ENCODE measurements around the gene MYO18A. TPM values are rescaled to one million over a fixed set of nuclear protein-coding genes. Genes with fewer than 3 reads are reported as not detected.

MYO18A gene
- total RNA-seq, 1 donor from 2014 or later, result 42.4 TPM

DNA sequence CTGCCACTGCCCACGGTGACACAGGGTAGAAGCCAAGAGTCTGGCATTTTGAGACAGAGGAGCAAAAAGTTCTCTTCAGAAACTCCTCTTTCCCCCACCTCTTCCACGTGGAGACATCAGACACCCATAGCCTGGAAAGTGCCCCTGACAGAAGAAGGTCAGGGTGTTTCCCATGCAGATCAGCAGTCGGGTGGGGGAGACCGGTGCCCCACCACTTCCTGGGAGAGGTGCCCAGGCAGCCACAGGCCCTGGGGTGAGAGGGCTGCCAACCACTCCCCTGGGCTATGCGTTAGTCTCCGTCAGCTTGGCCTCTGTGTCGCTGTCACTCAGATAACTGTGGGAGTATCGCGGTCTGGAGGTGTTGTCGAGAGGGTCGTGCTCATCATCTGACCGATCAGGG is 105.7 kb downstream of the MYO18A start:
- no peak for DNase-seq

DNA sequence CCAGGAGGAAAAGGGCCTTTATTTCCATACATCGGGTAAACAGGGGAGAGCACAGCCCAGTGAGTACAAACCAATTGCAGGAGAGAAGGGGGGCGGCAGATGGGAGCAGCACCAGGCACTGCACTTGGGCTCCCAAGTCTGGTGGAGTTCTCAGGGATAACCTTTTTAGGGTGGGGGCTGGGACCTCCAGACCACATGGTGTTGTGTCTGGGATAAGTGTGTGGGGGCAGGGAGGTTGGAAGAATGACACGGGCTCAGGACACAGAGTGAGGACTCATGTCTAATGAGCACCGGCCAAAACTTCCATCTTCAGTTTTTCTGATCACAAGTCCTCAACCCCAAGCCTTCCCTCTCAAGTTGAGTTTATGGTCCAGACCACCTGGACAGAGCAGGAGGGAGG is 106.7 kb downstream of the MYO18A start:
- no peak for DNase-seq

DNA sequence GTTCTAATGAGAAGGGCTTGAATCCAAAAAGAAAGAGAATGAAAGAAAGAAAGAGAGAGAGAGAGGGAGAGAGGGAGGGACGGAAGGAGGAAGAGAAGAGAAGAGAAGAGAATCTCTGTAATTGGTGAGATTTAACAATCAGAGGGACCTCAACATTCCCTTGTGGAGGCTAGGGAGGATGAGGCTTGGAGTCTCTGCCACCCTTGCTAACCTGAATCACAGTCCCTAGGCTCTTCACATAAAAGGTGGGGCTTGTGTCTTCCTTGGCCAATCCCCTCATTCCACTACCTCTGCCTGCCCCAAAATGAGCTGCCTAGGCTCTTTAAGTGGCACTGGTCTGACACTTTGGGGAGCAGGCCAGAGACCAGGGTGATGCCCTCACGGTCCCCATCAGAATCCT is 107.2 kb downstream of the MYO18A start:
- no peak for DNase-seq

DNA sequence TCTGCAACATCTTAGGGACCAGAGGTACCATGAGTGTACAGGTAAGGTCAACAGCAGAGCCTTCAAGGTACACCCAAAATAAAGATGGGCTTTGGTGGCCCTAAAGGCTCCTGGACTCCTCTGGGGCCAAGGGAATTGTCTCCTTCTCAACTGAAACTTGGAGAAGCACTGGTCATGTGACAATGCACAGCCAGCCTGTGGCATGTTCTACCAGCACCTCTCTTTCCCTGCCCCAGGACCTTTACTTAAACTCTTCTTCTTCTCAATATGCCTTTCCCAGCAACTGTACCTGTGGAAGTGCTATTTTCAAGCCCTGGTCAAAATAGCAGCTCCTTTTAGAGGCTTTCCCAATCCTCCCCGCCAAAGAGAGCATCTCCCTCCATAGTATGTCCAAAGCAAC is 108.9 kb downstream of the MYO18A start:
- no peak for DNase-seq

DNA sequence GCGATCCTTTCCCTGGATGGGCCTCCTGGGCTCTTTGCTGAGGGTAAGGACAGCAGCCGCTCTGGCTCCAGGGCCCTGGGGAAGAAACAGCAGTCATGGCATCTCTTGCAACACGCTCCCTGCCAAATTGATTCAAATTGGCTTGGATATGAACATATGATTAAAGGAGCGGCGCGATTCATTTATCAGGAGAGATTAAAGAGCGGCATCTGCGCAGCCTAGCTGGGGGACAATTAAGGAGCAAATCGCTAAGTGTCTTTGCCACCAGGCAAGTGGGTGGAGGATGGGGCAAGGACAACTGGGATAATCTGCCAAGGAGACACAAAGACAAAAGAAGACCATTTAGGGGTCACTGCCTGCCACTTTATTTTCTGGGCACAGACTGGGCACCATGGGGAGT is 109.4 kb downstream of the MYO18A start:
- no peak for DNase-seq

DNA sequence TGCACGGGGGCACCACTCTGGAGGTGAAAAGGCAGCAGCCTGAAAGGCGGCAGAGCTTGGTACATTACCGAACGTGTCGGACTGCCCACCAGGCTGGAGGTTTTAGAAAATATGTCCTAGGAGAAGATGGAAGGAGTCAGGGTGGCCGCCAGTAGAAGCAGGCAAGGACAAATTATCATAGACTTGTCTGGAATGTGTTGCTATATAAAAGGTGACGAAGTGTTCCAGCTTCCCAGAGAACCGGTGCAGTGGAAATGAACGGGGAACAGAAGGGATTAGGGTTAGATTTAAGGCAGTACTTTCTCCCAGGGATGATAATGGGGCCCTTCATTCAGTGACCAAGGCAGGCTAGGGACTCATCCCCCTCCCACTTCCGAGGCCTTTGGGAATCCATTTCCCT is 109.9 kb downstream of the MYO18A start:
- no peak for DNase-seq

DNA sequence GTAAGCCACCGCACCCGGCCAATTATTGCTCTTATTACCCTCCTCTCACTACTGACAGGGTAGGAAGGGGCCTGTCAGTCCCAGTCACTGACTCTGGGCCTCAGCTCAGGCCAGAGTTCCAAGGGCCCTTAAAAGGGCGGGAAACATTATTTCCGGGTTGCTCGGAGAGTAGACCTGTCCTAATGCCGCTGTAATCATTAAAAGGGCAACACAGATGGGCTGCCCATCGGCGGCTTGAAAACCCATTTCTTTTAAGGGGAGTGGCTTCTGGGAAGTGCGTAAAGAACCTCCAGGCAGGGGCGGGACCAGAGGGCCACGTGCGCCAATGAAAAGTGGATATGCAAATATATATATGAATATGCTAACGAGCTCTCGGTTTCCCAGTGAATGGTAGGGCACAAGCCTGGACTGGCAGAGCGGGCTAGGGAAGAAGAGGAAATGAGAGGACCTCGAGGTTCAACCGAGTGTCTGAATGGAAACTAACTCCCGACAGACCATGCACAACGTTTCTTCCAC is 110.6 kb downstream of the MYO18A start:
- DNase-seq, result peak; percentile 53

DNA sequence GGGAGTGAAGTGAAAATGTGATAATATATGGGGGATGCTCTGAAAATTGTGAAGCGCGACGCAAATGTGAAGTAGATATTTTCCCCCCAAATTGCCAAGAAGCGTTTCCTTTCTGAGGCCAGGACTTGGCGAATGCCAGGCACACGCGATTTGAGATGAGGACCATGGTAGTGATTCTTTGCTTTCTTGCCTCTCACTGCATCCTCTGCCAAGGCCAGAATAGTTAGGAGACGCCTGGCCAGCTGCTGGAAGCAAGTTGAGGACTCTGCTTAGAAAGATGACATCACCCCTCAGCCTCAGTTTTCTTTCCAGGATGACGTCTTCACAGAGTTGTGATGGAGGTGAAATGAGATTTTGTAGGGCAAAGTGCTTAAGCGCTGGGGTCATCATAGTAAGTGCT is 111.4 kb downstream of the MYO18A start:
- DNase-seq, result no peak

DNA sequence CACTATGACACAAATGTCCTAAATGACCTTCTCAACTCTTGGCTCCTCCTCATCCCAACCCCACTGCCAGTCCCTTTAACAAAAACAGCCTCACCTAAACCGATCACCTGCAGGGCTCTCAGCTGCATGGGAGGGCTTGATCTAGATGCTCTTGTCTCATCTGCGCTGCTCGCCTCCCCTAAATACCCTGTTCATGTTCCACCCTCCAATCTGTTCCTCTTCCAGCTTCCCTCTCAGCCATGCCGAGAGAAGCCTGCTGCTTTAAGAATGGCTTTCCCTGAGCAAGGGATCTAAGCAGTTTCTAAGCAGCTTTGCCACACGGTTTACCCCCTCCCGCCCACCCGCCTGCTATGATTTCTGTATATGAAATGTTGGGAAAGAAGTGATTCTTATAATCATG is 113.6 kb downstream of the MYO18A start:
- no peak for DNase-seq

DNA sequence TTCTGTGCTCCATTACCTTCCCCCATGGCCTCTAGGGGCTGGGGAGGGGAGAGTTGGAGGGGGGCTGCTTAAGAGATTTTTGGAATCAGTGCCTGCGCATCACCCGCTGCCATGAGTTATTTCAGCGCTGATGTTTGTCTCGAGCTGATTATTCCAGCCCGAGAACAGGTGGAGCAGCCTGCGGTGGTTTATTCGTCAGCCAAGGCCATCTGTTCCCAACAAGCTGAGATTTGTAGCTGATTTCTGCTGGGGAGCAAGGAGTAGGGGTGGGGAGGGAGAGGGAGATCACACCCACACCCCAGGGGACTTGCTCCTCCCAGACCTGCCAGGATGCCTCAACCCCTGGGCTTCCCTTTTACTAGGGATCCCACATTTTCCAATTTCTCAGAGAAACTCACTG is 114.2 kb downstream of the MYO18A start:
- DNase-seq, result no peak

DNA sequence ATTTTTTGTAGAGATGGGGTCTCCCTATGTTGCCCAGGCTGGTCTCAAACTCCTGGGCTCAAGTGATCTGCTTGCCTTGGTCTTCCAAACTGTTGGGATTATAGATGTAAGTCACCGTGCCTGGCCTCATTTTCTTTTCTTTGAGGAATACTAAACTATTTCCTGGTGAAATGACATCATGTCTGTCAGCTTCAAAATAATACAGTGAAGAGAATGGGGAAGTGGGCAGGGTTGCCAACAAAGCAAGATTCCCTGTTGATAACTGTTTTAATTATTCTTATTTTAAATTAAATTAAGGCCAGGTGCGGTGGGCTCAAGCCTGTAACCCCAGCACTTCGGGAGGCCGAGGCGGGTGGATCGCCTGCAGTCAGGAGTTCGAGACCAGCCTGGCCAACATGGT is 116.2 kb downstream of the MYO18A start:
- peak; percentile 36 for DNase-seq

DNA sequence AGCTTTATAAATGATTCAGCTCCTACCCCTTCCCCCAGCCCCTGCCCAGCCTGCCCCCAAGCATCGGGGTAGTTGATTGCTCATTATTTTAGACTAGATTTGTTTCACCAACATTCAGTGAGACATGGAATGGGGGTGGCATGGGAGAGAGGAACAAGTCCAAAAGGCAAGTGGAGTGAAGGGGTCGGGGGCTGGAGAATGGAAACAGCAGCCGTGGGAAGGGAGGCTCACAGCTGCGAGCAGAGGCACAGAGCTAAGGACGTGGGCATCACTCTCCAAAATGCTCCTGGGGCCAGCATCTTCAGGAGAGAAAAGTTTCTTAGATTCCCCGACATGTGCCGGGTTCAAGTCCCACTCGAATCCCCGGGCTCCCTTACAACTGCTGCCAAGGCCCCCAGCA is 118.0 kb downstream of the MYO18A start:
- DNase-seq, result no peak

DNA sequence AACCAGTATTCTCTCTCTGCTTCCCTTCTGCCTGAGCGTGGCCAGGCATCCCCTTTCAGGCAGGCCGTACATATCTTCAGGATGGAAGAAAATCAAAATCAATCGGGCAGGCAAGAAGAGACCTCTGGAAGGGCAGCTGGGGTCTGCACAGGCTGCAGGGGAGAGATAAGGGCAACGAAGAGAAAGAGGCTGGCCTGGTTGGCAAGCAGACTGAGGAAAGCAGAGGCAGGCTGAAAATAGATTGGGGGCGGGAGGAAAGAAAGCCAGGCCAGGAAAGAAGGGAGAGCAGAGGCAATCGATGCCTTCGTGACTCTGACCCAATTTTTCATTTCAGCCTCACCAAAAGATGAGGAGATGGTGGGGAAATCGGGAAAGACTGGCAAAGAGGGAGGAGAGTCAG is 119.2 kb downstream of the MYO18A start:
- no peak for DNase-seq

DNA sequence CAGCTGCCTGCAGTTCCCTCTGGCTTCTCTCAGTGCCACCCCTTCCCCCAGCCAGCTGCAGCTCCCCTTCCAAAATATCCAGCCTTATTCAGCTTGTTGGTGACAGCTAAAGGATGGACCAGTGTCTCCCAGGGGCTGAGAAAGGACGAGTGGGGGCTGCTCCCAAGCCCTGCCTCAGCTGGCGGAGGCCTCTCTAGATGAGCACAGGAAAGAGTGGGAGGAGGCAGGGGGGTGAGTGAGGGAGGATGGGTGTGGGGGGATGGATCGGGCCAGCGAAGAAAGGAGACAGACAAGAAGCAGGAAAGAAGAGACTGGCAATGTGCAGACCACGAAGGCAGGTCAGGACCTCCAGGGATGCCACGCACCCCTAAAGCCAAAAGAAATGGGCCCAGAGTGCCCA is 119.7 kb downstream of the MYO18A start:
- no peak for DNase-seq

DNA sequence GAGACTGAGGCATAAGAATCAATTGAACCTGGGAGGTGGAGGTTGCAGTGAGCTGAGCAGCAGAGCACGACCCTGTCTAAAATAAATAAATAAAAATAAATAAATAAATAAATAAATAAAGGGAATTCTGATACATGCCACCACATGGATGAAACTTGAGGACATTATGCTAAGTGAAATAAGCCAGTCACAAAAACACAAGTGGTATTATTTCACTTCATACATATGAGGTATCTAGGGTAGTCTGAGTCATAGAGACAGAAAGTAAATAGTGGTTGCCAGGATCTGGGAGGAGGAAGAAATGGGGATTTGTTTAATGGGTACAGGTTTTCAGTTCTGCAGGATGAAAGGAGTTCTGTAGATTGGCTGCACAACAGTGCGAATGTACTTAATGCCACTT is 120.9 kb downstream of the MYO18A start:
- DNase-seq, result peak; percentile 26

DNA sequence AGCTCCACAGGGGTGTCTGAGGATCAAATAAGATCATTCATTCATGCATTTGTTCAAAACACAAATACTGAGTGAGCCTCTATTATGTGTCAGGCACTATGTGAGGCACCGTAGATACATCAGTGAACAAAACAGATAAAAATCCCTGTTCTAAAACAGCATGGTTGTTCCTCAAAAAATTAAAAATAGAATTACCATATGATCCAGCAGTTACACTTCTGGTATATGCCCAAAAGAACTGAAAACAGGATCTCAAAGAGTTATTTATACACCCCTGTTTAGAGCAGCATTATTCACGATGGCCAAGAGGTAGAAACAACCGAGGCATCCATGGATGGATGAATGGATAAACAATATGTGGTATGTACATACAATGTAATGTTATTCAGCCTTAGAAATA is 121.8 kb downstream of the MYO18A start:
- no peak for DNase-seq

DNA sequence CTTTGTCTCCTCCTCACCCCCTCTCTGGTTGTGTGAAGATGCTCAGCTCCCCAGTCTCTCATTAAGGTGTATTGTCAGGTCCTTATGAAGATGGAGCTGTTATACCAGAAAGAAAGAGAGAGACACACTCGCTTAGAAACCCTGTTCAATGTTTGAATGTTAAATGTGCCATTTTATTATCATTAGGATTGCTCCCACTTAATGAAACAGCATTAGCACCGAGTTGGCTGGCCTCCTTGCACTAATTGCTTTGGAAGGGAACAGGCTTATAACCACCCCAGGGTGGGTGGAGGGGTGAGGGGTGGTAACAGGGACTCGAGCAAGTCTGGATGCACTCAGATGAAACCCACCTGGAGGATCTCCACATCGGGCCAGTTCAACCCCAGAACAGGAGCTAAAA is 122.8 kb downstream of the MYO18A start:
- DNase-seq, result no peak

DNA sequence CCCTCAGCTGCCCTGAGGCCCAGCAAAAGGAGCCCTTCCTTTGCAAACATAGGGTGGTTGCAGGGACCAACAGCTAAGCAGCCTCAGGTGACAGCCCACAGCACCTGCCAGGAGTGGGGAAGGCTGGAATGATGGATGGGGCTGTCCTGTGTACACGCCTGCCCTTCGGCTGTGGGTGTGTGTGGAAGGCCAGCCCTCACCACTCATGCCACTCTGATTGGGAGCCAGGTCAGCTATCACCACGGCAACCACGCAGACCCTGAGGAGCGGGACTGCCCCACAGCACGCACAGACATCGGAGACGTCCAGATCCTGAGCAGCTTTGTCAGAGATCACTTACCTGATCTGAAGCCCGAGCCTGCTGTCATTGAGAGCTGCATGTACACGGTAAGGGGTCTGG is 125.4 kb downstream of the MYO18A start:
- DNase-seq, result no peak

DNA sequence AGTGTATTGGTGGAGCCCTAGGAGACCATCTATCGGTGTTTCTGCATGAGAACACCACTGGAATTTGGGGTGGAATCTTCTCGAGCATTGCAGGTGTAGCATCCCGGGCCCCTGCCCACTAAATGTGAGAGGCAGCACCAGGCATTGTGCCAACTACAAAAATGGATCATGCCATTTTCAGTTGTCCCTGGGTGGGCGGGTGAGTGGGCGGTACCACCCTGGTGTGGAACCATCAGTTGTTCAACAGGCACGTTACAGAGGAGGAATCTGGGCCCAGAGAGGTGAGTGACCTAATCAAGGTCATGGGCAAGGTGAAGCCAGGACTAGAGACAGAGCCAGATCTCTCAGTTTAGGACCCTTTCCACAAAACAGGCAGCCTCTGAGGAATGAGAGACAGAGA is 128.5 kb downstream of the MYO18A start:
- DNase-seq, result no peak

DNA sequence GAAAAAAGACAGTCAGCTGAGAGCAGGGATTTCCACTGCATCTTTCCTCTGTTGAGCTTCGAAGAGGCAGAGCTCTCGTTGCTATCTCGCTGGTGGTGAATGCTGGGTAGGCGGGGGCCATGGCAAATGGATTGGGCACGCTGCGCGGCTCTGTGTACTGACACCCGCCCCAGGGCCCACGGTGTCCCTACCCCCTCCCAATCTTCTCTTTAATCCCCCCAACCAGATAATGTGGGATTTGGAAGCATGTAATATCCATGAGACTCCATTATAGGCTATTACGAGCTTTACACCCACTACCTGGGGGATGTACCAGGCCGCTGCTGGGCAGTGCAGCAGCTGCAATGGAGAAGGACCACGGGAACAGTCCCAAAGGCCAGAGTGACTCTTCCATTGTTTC is 129.0 kb downstream of the MYO18A start:
- no peak for DNase-seq

DNA sequence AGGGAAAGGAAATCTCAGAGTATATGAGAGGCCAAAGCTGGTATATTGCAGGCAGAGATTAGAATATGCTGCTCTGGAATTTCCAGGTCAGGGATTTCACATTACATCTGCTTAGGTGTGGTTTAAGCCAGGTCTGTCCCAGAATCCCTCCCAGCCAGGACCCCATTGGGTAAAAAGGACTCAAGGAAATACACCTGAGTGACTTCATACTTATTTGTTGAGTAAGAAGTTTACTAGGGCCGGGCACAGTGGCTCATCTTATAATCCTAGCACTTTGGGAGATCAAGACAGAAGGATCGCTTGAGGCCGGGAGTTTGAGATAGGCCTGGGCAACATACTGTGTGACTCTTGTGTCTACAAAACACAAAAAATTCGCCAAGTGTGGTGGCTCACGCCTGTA is 130.0 kb downstream of the MYO18A start:
- DNase-seq, result no peak

DNA sequence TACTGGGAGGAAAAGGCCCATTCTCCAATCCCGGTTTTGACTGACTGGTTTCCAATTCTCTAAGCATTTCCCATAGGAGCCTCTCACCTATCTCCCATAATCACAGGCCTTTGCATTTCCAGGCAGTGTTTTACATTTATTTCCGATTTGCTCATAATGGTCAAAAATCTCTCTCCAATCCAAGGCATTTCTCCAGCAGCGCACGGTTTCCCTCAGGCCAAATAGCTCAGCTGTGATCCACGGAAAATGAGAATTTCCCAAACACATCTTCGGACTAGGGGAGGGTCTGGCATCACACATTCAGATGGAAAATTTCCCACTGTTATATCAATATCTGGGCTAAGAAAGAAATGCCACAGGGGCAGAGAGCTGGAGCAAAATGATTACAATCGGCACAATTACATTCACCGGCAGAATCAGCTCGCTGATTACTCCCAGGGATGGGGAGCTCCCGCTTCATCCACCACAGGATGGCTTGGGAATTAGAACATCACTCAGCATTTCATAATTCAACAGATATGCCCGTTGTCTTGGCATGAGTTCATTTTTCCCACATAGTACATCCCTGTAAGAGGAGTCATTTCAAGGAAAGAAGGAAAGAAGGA is 130.6 kb downstream of the MYO18A start:
- DNase-seq, result no peak

DNA sequence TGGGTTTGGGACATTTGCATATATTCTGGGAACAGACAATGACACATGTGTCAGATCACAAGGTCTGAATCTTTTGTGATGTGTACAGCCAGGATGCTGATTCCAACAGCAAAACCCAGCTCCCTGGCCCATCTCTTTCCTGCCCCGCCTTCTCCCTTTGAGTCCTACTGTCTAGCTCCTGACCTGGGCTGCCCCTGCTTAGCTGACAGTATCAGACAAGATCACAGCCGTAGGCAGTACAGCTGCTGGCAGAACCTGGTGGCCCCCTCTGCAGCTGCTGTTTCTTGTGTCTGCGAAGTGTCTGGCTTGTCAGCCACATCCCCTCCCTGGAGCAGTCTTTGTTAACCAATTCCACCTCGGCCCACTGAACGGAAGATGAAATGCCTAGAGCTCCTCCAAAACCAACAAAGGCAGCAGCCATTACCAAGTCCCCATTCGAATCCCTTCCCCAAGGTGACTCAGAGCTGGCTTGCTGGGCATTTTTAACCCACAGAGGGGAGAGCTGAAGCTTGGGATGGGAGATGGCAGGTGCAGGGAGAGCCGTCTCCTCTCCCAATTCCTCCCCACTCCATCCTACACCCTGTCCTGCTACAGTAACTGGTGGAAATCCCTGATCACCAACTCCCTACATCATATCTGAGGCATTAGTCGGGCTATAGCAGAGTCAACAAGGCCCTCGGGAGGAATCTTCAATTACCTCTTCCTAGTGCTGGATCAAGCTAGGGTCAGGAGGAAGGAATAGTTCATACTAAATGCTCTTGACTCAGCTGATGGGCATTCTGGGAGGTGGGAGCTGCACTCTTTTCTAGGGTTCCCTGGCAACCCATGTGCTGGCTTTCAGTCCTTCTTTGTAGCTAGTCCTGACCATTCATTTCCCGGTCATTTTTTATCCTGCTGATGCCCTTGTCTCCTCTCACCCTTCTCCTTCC is 131.5 kb downstream of the MYO18A start:
- no peak for DNase-seq

DNA sequence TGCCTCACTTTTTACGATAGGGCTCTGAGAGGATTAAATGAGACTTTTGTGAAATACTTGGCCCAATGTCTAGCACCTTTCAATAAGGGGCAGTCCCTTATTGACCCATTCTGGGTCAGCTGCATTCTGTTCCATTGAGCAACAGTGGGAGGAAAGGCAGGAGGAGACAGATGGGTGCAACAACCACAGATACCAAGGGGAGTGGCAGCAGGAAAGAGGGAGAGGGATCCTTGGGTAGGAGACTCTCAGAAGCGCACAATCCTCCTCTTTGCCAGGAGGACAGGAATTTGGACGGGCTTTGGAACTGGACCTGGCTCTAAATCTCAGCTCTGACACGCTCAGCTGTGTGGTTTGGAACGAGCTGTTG is 133.7 kb downstream of the MYO18A start:
- DNase-seq, result no peak

Data from dermis blood vessel endothelial cell (primary cell).